Mesothelial cell of epicardium (in vitro differentiated cells): Measurements from ENCODE around the gene OR7C1. TPM values are rescaled to one million over a fixed set of nuclear protein-coding genes. Genes with fewer than 3 reads are reported as not detected.

Experiments used
- DNase-seq, 2 experiments: peaks; one replicate each; pipeline ENCODE4 v3.0.0; 2021; ENCODE audit warnings: low spot score in 2 of 2; ENCODE audit not compliant: unreplicated experiment in 2 of 2
- H3K27ac Mint-ChIP-seq: 2 replicates; pipeline ENCODE4 v1.8.0; 2021; ENCODE audit warnings: mixed read lengths
- H3K27me3 Mint-ChIP-seq: 2 replicates; pipeline ENCODE4 v1.8.0; 2021; ENCODE audit warnings: low read depth, mixed read lengths
- H3K36me3 Mint-ChIP-seq: 2 replicates; pipeline ENCODE4 v1.8.0; 2021; ENCODE audit warnings: mixed read lengths
- H3K4me1 Mint-ChIP-seq: 2 replicates; pipeline ENCODE4 v1.8.0; 2021; ENCODE audit warnings: mixed read lengths
- H3K4me3 Mint-ChIP-seq: 2 replicates; pipeline ENCODE4 v1.8.0; 2021; ENCODE audit warnings: mild to moderate bottlenecking, moderate library complexity, mixed read lengths
- H3K9me3 Mint-ChIP-seq: 2 replicates; pipeline ENCODE4 v1.8.0; 2021; ENCODE audit warnings: mixed read lengths
- CTCF ChIP-seq: fragments of 200-600 bp; sonication (generic); IDR thresholded peaks from one replicate; pipeline ENCODE4 v1.5.0; 2021; ENCODE audit warnings: antibody characterized with exemption; ENCODE audit not compliant: unreplicated experiment
- total RNA-seq: library from RNA; stranded (reverse); gene quantifications from 3 replicates; pipeline ENCODE4 v1.2.1, GENCODE V29; 2021

Gene OR7C1
- total RNA-seq, result not detected in 3 replicates

DNA sequence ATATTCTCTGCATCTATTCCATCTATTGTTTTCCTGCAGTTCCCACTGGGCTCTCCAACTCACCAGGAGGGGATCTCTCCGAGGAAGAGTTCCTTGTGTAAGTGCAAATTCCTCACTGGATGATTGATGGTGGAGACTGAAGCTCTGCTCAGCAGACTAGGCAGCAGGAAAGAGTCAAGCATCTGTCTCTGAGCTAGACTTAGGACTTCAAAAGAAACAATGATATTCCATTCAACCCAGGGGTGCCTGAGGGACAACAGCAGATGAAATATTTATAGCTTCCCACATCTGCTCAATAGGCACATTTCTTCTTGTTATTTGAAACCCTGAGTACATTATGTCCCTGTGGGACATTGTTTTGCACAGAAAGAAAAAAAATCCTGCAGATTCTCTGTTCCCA, at the start of gene OR7C1, which contains the start of gene OR7A5:
OR7C1 (minus strand) TSS at position 175 of the 400 bp plus-strand sequence. CDS start 35,049 bp downstream, outside the sequence.
OR7A5 (minus strand) TSS at position 175 of the 400 bp plus-strand sequence. CDS start 6,944 bp downstream, outside the sequence.
- H3K4me1 Mint-ChIP-seq, result no peaks in the 10 kb centered on the region
- TF ChIP-seq CTCF, result no peak
- H3K9me3 Mint-ChIP-seq, result peaks cover 61% of the 10 kb centered on the region
- H3K4me3 Mint-ChIP-seq, result no peak within 1 kb of the TSS
- H3K27ac Mint-ChIP-seq, result no peak within 1 kb of the TSS
- no peak for DNase-seq
- H3K27me3 Mint-ChIP-seq, result no peaks in the 10 kb centered on the region
- no peaks in the 10 kb centered on the region for H3K36me3 Mint-ChIP-seq

GRCh38 chr19:14871619-14872230, 36.7 kb upstream of the OR7C1 start:
- TF ChIP-seq CTCF, result no peak
- Mint-ChIP-seq H3K4me3 (no peak overlapping the region), H3K4me1 (no peaks in the 10 kb centered on the region), H3K36me3 (no peaks in the 10 kb centered on the region), H3K27ac (no peak overlapping the region), H3K9me3 (peaks cover 67% of the 10 kb centered on the region), H3K27me3 (no peaks in the 10 kb centered on the region)
- DNase-seq, result no peak

DNA sequence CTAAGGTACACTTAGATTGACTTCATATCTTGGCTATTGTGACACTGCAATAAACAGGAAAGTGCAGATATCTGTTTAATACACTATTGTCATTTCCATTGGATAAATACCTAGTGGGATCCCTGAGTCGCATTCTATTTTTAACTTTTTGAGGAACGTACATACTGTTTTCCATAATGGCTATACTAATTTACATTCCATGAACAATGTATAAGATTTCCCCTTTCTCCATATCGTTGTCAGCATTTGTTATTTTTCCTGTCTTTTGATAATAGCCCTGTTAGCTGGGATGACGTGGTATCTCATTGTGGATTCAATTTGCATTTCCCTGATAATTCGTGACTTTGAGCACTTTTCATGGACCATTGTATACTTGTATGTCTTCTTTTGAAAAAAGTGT, 33.5 kb upstream of the OR7C1 start:
- Mint-ChIP-seq H3K9me3 (peaks cover 71% of the 10 kb centered on the region), H3K36me3 (no peaks in the 10 kb centered on the region), H3K27ac (no peak overlapping the region), H3K27me3 (no peaks in the 10 kb centered on the region), H3K4me3 (no peak overlapping the region), H3K4me1 (no peaks in the 10 kb centered on the region)
- TF ChIP-seq CTCF, result no peak
- no peak for DNase-seq

DNA sequence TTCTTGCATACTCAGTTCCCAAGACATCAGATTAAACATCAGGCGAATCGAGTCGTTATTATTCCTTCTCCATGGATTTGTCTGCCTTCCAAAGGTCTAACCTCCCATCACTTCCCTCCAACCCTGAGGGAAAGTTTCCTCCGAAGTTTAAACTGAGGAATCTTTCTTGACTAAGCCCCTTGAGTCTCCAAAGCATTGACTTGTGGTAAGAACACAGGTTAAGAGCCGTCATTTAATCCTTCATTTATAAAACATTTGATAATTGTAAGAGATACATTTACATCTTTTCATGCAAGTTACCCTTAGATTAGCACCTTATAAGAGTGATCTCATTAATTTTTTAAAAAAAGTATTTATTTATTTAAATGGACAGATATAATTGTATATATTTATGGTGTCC, 13.8 kb upstream of the OR7C1 start, which contains the start of gene OR7A10:
OR7A10 (minus strand) TSS at position 101 of the 400 bp plus-strand sequence. CDS start 7,045 bp downstream, outside the sequence.
- TF ChIP-seq CTCF, result no peak
- no peak for DNase-seq
- no peak within 1 kb of the TSS for H3K27ac Mint-ChIP-seq
- peaks cover 62% of the 10 kb centered on the region for H3K9me3 Mint-ChIP-seq
- H3K4me3 Mint-ChIP-seq, result no peak within 1 kb of the TSS
- H3K4me1 Mint-ChIP-seq, result no peaks in the 10 kb centered on the region
- no peaks in the 10 kb centered on the region for H3K27me3 Mint-ChIP-seq
- H3K36me3 Mint-ChIP-seq, result no peaks in the 10 kb centered on the region

- no peak for TF ChIP-seq CTCF
- no peaks in the 10 kb centered on the region for H3K4me1 Mint-ChIP-seq
- no peaks in the 10 kb centered on the region for H3K27me3 Mint-ChIP-seq
- H3K27ac Mint-ChIP-seq, result no peak overlapping the region
- H3K36me3 Mint-ChIP-seq, result no peaks in the 10 kb centered on the region
- H3K9me3 Mint-ChIP-seq, result peaks cover 64% of the 10 kb centered on the region
- DNase-seq, result no peak
- no peak overlapping the region for H3K4me3 Mint-ChIP-seq
These were observed 8.6 kb upstream of the OR7C1 start for GRCh38 chr19:14843578-14843977.
